Stimulated activated CD4-positive, alpha-beta T cell treated with anti-CD3 and anti-CD28 coated beads, Interleukin-1b, Interleukin-23, amount 100 ng/mL, for 24 hours (primary cell): ENCODE data around the gene KRT5.
"Not testable (repeated sequence)": the region's sequence is repeated elsewhere in the genome, so short reads cannot be mapped to it uniquely, and the experiment has no call there.

Experiments
- DNase-seq, 4 experiments: peaks; one replicate each; pipeline ENCODE4 v3.0.0-alpha.2; 2020; ENCODE audit warnings: low read depth in 4 of 4, low spot score in 1 of 4

KRT5 gene

DNA sequence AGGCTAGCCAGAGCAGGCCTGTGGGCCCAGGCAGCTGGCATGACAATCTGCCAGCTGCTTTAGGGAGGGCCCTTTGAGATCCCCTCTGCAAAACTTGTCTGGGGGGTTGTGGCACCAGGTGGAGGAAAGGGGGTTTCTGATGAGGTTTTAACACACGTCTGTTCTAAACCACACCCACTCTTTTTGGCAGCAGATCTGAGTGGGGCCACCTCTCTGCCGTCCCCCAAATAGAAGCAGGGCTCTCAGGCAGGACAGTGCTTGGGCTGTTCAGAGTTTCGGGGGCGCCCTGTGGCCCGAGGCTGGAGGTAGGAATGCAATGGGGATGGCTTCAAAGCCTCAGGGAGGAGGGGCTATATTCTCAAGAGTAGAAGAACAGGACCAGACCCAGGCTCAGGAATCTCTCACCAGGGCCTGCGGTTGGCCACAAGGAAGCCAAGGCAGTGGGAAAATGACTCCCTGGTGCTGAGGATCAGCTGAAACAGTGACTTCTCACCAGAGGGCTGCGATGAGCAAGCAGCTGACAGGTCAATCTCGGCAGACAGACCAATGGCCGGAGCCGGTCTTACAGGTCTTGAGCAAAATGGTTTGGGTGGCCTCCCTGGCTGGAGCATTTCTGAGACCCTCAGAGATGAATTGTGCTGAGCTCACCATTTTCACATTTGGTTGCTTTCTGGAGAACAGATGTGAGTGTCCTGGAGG is 1.5 kb upstream of the KRT5 start:
- no peak for DNase-seq

DNA sequence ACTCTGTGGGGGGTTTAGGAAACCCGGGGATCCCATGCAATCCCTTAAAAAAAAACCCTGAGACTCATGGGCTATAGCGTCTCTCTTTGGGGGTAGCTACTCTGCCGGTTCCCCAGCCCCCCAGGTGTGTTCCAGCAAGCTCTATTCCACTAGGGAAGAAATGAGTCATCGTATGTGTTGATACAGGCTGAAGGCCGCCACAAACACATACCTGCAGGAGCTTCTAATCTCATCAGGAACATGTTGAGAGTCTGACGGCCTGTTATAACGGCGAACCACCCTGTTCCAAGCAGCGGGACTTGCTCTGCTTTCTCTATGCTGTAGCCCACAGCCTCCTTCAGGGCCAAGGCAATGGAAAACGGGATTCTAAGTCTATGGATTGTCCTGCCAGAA is 977 bp upstream of the KRT5 start:
- no peak for DNase-seq

DNA sequence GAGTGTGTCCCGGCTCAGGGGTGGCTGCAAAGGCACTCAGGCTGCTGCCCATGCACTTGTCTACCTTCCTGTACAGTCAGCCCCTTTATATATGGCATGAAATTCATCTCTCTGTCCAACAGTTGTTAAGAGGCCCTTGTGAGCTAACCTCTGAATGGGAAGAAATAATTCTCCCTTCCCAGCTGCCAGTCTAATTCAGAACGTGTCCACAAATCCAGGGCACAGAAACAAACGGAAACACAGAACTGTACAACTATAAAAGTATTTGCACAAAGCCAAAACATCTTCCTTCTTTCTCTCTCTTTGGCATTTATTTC is 849 bp downstream of the KRT5 start:
- DNase-seq = no peak

DNA sequence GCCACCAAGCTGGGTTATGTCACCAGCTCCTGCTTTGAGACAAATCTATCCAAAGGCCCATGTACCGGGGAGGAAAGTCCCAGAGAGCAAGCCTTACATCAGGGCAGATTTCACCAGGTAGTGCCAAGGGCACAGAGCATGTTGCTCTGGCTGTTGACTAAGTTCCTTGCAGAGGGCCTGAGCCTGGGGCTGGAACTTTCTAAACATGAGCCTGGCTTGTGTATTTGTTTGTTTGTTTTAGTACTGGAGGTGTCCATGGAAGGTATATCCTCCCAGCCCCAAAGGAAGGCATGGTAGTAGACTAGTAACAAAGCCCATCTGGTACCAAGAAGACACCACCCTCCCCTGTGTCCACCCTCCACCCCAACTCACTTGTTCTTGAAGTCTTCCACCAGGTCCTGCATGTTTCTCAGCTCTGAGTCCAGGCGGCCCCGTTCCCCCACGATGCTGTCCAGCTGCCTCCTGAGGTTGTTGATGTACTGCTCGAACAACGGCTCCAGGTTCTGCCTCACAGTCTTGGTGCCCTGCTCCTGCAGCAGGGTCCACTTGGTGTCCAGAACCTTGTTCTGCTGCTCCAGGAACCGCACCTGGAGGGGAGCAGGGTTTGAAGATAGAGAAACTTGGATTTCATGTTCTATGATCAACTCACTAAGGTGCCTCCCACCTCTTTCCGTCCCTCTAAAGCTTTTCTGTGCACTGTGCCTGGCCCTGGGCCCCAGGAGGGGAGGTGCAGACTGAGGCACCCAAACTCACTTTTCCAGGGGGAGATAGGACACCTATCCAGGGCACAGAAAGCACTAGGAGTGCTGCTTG is 1.4 kb downstream of the KRT5 start:
- DNase-seq = no peak

DNA sequence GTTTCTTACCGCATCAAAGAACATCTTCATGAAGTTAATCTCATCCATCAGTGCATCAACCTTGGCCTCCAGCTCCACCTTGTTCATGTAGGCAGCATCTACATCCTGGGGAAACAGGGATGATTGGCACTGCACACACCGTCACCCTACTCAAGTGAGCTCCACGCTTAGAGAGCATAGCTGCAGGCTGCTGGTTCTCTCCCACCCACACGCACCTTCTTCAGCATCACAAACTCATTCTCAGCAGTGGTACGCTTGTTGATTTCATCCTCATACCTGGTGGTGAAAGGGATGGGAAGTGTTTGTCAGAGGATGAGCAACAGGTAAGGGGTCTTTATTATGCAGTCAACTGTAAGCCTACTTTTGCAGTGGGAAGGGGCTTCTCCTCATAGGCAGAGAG is 2.3 kb downstream of the KRT5 start:
- DNase-seq = no peak

DNA sequence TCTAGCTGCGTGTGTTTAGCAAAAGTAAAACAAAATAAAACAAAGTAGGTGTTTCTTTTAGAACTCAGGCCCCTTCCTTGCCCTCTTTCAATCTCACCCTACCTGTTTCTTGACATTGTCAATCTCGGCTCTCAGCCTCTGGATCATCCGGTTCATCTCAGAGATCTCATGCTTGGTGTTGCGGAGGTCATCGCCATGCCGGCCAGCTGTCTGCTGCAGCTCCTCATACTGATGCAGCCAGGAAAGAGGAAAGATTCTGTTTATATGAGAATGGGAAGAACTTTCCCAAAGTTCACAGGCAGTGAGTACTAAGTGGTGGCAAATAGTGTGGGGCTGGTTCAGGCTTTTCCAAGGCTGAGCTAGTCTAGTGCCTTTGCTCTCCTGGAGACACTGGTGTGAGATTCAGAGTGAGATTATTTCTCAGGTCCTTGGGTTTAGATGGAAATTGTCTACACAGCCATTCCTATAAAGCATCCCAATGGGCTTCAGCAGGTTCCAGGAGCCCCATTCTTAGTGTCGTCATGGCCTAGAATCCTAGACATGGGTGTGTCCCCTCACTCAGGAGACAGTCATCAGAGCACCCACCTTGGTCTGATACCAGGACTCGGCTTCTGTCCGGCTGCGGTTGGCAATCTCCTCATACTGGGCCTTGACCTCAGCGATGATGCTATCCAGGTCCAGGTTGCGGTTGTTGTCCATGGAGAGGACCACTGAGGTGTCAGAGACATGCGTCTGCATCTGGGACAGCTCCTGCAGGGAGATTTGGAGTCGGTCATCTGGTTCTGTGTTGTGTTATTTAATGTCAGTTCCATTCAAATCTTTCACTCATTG is 3.0 kb downstream of the KRT5 start:
- no peak for DNase-seq

DNA sequence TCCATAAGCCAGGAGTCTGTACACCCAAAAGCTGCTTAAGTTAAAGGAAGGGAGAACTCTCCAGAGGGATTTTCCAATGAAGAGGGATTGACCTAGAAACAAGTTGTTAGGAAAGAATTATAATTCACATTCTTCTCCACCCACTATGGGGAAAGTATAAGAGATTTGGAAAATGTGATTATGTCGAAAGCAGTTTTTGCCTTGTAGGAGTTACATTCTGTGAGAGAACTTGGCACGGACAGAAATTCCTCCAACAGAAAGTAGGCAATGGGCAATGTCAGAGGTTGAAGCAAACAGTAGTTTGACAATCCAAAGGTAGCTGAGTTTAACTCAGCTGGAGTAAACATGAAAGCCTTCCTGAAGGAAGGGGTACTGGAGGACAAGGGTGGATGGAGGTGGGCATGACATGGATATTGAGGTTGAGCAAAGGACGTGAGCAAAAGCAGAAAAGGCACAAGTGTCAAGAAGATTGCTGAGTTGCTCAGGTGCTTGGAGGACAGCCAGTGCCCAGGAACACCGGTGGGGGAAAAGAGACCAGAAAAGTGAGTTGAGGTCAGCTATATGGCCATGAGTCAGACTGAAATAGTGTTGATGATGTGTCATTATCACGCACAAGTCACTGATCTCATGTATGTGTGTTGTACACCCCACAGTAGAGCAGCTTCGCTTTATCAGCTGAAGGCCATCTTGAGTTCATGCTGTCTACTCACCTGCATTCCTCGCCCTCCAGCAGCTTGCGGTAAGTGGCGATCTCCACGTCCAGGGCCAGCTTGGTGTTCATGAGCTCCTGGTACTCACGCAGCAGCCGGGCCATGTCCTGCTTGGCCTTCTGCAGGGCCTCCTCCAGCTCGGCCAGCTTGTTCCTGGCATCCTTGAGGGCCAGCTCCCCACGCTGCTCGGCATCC is 4.0 kb downstream of the KRT5 start:
- DNase-seq = no peak

DNA sequence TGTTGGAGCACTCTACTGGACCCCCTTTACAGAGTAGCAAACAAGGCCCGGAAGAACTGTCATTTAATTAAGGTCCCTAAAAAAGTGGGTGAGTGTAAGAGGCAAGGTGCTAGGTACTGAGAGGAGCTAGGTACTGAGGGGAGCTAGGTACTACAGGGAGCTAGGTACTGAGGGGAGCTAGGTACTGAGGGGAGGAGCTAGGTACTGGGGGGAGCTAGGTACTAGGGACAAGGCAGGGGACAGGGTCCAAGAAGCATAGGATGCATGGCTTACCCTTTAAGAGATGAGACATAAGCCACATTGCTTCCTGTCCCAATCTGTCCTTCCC is 4.9 kb downstream of the KRT5 start:
- DNase-seq = no peak

DNA sequence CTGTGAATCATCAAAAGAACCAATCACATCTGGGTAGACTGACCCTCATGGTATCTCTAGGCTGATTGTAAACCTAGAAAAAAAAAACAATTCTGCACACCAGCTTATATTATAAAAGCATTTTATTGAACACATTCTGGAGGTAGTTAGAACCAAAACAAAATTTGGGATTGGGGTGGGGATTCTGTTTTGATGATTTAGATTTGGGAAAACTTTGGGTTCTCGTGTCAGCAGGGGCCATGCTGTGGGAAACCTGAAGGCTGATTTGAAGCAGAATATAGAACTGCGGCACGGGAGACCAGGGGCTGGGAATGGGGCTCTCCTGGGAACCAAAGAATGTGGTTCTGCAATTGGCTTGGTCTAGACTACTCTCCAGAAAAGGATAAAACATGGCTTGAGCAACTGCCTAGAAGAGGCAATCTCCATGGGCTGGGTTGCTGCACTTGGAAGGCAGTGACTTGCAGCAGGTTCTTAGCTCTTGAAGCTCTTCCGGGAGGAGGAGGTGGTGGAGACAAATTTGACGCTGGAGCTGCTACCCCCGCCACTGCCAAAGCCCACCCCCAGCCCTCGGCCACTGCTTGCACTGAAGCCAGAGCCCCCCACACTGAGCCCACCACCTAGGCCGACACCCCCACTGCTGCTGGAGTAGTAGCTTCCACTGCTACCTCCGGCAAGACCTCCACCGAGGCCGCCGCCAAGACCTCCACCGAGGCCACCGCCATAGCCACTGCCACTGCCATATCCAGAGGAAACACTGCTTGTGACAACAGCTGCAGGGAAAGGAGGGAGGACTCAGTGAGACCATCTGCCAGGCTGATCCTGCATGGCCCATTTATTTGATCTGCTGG is 5.5 kb downstream of the KRT5 start:
- DNase-seq = no peak

DNA sequence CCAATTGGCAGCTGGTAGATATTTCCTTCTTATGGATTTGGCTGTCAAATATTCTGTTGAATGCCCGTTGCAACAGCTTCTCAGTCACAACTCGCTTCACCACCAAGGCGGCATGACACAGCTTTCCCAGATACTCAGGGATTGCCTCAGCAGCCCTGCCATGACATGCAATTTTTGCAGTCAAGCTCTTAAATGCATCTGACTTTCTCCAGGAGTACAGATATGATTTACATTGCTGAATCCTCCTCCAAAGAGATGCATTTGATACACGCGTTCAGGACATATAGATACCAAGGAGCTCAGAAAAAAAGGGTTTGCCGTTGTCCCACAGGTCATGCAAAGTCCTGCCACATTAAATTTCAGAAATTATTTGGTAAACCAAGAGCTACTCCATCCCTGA is 6.5 kb downstream of the KRT5 start:
- DNase-seq = no peak

DNA sequence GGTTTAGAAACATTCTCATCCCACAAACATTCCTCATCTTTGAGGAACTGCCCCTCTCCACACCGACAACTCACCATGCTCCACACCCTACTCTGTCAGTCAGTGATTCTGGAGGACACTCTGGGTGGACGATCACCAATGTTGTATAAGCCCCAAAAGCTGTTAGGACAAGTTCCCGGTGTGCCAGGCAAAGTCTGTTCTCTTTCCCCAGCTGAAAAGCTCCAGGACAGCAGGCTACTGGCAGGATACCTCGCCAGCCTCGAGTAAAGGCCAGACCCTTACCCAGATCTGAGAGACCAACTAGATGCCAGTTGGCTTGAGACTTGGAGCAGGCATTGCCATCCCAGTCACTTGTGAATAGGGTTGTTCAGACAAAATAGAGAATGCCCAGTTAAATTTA is 12.0 kb downstream of the KRT5 start:
- no peak for DNase-seq

DNA sequence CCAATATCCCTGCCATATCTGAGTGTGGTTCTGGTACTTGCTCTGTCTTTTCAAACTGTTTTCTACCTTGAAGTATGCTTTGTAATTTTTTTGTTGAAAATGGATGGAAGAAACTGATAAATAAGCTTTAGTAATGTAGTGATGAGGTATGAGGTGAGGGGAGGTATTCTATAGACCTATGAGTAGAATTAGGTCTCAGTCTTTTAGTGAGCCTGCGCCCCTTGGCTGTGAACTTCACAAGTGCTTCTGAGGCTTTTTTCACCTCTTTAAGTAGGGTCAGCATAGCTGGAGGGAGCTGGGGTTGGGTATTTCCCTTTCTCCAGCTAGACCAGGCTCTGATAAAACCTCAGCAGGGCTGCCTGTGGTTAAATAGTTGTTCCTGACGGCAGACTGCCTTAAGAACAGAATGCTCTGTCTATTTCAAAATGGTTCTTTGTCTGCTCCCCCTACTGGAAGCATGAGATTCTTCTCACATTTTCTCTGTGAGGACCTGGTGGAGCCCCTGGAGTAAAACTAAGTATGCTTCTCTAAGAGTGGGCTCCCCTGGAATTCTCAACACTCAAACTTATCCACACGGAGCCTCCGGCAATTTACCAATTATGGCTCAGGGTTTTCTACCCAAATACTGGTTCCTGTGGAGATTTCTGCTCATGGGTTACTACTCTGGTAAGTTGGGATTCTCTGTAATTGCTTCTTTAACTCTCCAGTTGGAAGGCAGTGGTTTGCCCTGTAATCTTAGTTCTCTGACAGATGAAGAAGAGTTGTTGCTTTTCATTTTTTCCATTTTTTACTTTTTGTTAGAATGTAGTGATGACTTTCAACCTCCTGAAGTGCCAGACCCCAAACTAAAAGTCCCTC is 13.1 kb downstream of the KRT5 start:
- DNase-seq = no peak

DNA sequence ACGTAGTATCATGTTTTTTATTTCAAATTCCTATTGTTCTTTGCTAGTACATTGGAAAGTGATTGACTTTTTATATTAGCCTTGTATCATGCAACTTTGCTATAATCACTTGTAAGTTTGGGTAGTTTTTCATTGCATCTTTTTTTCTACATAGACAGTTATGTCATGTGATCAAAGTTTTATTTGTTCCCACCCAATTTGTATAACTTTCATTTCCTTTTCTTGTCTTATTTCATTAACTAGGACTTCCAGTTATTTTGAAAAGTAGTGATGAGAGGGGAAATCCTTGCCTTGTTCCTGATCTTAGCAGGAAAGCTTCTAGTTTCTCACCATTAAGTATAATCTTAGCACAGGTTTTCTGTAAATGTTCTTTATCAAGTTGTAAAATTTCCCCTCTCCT is 17.3 kb downstream of the KRT5 start:
- DNase-seq = no peak

DNA sequence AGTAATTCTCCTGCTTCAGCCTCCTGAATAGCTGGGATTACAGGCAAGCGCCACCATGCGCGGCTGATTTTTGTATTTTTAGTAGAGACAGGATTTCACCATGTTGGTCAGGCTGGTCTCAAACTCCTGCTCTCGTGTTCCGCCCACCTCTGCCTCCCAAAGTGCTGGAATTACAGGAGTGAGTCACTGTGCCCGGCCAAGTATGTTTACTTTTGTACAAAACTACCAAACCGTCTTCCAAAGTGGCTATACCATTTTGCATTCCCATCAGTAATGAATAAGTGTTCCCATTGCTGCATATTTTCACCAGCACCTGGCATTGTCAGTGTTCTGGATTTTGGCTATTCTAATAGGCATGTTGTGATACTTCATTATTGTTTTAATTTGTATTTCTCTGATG is 18.7 kb downstream of the KRT5 start:
- no peak for DNase-seq

DNA sequence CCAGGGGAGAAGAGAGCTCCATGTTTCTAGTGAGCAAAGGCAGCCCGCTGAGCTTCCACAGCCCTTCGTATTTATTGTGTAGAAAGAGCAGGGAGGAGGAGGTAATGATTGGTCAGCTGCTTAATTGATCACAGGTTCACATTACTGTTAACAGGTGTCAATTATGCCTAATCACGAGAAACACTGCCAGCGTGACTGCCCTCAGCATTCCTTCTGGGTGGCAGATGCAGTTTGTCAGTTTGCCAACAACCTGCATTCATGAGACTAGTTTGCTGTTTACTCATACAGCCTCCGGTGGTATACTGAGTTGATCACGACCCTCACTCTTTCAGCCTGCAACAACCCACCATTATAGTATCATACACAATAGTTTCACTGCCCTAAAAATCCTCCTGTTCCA is 19.6 kb downstream of the KRT5 start:
- not testable (repeated sequence) for DNase-seq

DNA sequence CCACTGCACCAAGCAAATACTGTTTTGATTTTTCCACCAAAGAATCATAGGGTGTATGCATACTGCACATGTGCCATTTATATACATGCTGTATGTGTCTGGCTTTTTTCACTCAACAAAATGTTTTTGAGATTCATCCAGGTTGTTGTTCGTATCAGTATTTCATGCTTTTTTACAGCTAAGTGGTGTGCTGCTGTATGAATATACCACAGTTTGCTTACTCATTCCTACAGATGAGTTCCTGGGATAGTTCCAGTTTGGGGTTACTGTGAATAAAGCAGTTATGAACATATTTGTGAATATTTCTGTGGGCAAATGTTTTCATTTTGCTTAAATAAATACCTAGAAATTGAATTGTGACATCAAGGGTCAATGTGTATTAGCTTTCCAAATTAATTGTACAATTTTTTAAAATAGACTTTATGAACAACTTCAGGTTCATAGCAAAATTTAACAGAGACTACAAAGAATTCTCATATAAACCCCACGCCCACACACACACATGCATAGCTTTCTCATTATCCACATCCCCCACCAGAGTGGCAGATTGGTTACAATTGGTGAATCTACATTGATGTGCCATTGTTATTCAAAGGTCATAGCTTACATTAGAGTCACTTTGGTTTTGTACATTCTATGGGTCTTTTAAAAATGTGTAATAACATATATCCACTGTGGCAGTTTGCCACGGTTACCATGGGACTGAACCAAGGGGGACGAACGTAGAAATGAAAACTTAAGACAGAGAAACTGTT is 20.2 kb downstream of the KRT5 start:
- DNase-seq = no peak

DNA sequence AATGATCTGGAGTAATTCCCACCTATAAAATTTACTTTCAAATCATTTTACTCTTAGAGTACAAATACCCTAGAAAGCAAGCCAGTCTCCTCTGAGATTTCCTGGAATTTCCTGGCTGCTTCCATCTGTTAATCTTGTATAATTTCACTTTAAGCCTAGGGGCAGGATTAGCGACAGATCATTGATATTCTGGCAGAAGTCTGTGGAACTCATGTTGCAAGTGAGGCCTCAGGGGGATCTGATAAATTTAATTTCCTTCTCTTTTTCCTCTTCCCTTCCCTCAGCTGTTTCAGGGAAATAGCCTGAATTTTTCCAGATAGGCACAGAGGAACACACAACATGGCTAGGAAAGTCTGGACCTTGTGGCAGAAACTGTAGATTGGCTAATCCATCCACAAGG is 21.2 kb downstream of the KRT5 start:
- DNase-seq = no peak

DNA sequence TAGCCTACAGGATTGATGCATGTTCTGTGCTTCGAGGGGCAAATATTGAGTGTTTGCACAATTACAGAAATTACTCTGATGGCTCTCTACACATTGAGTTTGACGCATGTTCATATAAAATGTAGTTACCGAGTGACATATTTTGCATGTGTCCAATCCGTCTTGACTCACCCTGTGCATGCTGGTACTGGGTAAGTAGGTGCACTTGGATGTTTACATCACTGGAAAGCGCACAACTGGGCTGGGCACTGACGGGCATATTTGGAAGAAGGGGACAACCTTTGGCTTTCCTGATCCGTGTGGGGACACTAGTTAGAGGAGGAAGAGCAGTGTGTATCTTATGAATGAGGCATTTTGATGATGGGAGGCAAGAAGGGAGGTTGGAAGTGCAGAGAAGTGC is 22.2 kb downstream of the KRT5 start:
- DNase-seq = no peak

DNA sequence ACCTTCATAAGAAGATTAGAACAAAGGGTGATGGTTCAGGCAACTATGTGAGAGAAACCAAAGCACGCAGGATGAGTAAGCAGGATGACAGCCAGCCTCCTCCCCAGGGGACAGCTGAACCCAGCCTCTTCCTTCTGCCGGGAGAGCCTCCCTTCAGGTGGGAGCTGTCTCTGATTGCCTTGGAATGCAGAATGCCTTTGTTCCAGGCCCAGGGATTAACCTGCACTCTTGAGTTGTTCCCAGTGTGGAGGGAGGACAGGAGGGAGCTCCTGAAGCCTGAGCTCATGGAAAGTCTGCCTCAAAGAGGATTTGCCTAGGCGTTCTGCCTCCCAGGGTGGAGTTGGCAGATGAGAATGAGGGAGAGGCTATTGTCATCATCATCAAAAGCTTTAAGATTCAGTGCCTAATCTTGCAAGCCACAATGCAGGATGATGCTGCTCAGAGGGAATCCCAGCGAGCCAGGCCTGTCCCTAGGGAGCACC is 23.6 kb downstream of the KRT5 start:
- no peak for DNase-seq
